ENCODE data around the gene KRAS. TPM values are rescaled to one million over a fixed set of nuclear protein-coding genes. Genes with fewer than 3 reads are reported as not detected.
A peak's percentile ranks its signal among the peaks of the same experiment; 100 is the strongest.

KRAS gene
- total and polyA plus RNA-seq, 2 donors from 2014 or later = 7.5 to 43.7 TPM

GRCh38 chr12:25186788-25187402 lies 63.8 kb downstream of the KRAS start:
- FAIRE-seq (no peak), DNase-seq (no peak)
- no peaks in the 10 kb centered on the region for H3K36me3 ChIP-seq (ENCODE audit: control insufficient read depth in 2 of 3, insufficient read depth in 3 of 3, low read length in 3 of 3)
- no peaks in the 10 kb centered on the region for H3K27me3 ChIP-seq (ENCODE audit: control insufficient read depth, insufficient read depth, low read length)
- peaks cover 0 to 5% (median 0%) of the 10 kb centered on the region in 3 donors for H3K4me1 ChIP-seq (ENCODE audit: control insufficient read depth in 2 of 3, insufficient read depth in 2 of 3, low read depth in 1 of 3, low read length in 3 of 3)
- no peak for TF ChIP-seq CTCF (IDR thresholded peaks at IDR 0.05; ENCODE audit: borderline replicate concordance, extremely low read depth, insufficient read depth)
- H3K4me3 ChIP-seq (ENCODE audit: low read length in 3 of 3) = peak overlapping the region in 2 of 3 donors; percentile 40 to 51
- H3K27ac ChIP-seq (ENCODE audit: low read depth in 2 of 2, low read length in 2 of 2) = no peak overlapping the region
- no peaks in the 10 kb centered on the region for H3K9me3 ChIP-seq (ENCODE audit: control insufficient read depth in 2 of 3, insufficient read depth in 1 of 3, low read length in 3 of 3)
- intact Hi-C loops (cut with DNase I) = no loop called here
- no peak overlapping the region for H3K9ac ChIP-seq (ENCODE audit: low read length in 3 of 3)

GRCh38 chr12:25186038-25186787 lies 64.5 kb downstream of the KRAS start:
- Histone ChIP-seq H3K4me1 (ENCODE audit: control insufficient read depth in 2 of 3, insufficient read depth in 2 of 3, low read depth in 1 of 3, low read length in 3 of 3) (peaks cover 0 to 5% (median 0%) of the 10 kb centered on the region in 3 donors), H3K9ac (ENCODE audit: low read length in 3 of 3) (no peak overlapping the region), H3K4me3 (ENCODE audit: low read length in 3 of 3) (peak overlapping the region in 1 of 3 donors; percentile 40), H3K9me3 (ENCODE audit: control insufficient read depth in 2 of 3, insufficient read depth in 1 of 3, low read length in 3 of 3) (no peaks in the 10 kb centered on the region), H3K27ac (ENCODE audit: low read depth in 2 of 2, low read length in 2 of 2) (no peak overlapping the region), H3K27me3 (ENCODE audit: control insufficient read depth, insufficient read depth, low read length) (no peaks in the 10 kb centered on the region), H3K36me3 (ENCODE audit: control insufficient read depth in 2 of 3, insufficient read depth in 3 of 3, low read length in 3 of 3) (no peaks in the 10 kb centered on the region)
- no peak for TF ChIP-seq CTCF (IDR thresholded peaks at IDR 0.05; ENCODE audit: borderline replicate concordance, extremely low read depth, insufficient read depth)
- FAIRE-seq (peak; percentile 19), DNase-seq (no peak)
- intact Hi-C loops (cut with DNase I) = no loop called here

- H3K9me3 ChIP-seq (ENCODE audit: control insufficient read depth in 2 of 3, insufficient read depth in 1 of 3, low read length in 3 of 3) = peaks cover 0 to 3% (median 0%) of the 10 kb centered on the region in 3 donors
- DNase-seq (no peak), FAIRE-seq (no peak)
- TF ChIP-seq CTCF (IDR thresholded peaks at IDR 0.05; ENCODE audit: borderline replicate concordance, extremely low read depth, insufficient read depth) = no peak
- H3K9ac ChIP-seq (ENCODE audit: low read length in 3 of 3) = no peak overlapping the region
- H3K27ac ChIP-seq (ENCODE audit: low read depth in 2 of 2, low read length in 2 of 2) = no peak overlapping the region
- intact Hi-C loops (cut with DNase I) = no loop called here
- H3K36me3 ChIP-seq (ENCODE audit: control insufficient read depth in 2 of 3, insufficient read depth in 3 of 3, low read length in 3 of 3) = no peaks in the 10 kb centered on the region
- H3K27me3 ChIP-seq (ENCODE audit: control insufficient read depth, insufficient read depth, low read length) = no peaks in the 10 kb centered on the region
- no peaks in the 10 kb centered on the region for H3K4me1 ChIP-seq (ENCODE audit: control insufficient read depth in 2 of 3, insufficient read depth in 2 of 3, low read depth in 1 of 3, low read length in 3 of 3)
- H3K4me3 ChIP-seq (ENCODE audit: low read length in 3 of 3) = no peak overlapping the region
Observed at GRCh38 chr12:25184132-25184531, 66.6 kb downstream of the KRAS start.

All from kidney (tissue), 14 donors.